CD4-positive, alpha-beta T cell (primary cell): ENCODE measurements around the gene DDX60. TPM values are rescaled to one million over a fixed set of nuclear protein-coding genes. Genes with fewer than 3 reads are reported as not detected.

Experiments
- ATAC-seq: fragments of 200-7000 bp; cut with Tn5 transposase; one replicate; pipeline ENCODE4 v1.10.0; 2022; ENCODE audit warnings: mild to moderate bottlenecking; ENCODE audit not compliant: poor library complexity
- CTCF ChIA-PET: fragments of 350-600 bp; sonication (Branson Sonifier 250); formaldehyde crosslinking; loops from one replicate; lab custom pipeline; 2021; ENCODE audit warnings: antibody characterized with exemption, inconsistent platforms; lab: Charles Lee
- POLR2A ChIA-PET: fragments of 350-600 bp; sonication (Branson Sonifier 250); formaldehyde crosslinking; loops from one replicate; lab custom pipeline; 2021; ENCODE audit warnings: antibody characterized with exemption, inconsistent platforms; lab: Charles Lee
- DNase-seq, 14 experiments: peaks; one replicate each; pipeline ENCODE4 v3.0.0-alpha.2; 2013 to 2020; ENCODE audit warnings: mixed read lengths in 2 of 14
- H3K27ac ChIP-seq, 2 donors: one replicate each; pipeline versions ENCODE4 v1.5.1 to v1.7.0; 2013; ENCODE audit warnings: low read length in 2 of 2, low read depth in 1 of 2, mild to moderate bottlenecking in 1 of 2
- H3K27me3 ChIP-seq, 2 experiments: 1 replicate in 1 of 2; 2 replicates in 1 of 2; pipeline versions ENCODE4 v1.6.1 to v1.7.0; 2013; ENCODE audit warnings: low read length in 2 of 2, control low read depth in 1 of 2, mild to moderate bottlenecking in 1 of 2, moderate library complexity in 1 of 2; ENCODE audit not compliant: insufficient read depth in 2 of 2, control insufficient read depth in 1 of 2
- H3K36me3 ChIP-seq: one replicate; pipeline ENCODE4 v1.6.1; 2013; ENCODE audit warnings: low read length, control low read depth; ENCODE audit not compliant: insufficient read depth
- H3K4me1 ChIP-seq: one replicate; pipeline ENCODE4 v1.6.1; 2013; ENCODE audit warnings: low read length, control low read depth; ENCODE audit not compliant: insufficient read depth
- H3K4me3 ChIP-seq: one replicate; pipeline ENCODE4 v1.5.1; 2013; ENCODE audit warnings: mild to moderate bottlenecking, low read length, moderate library complexity
- H3K9me3 ChIP-seq, 2 experiments: 1 replicate in 1 of 2; 2 replicates in 1 of 2; pipeline versions ENCODE4 v1.6.1 to v1.7.0; 2013; ENCODE audit warnings: low read length in 2 of 2, mild to moderate bottlenecking in 2 of 2, control low read depth in 1 of 2, moderate library complexity in 1 of 2; ENCODE audit not compliant: control insufficient read depth in 1 of 2, insufficient read depth in 1 of 2
- H3K27ac Mint-ChIP-seq: one replicate; pipeline ENCODE4 v1.8.0; 2020; ENCODE audit warnings: mixed read lengths
- H3K27me3 Mint-ChIP-seq: one replicate; pipeline ENCODE4 v1.8.0; 2021; ENCODE audit warnings: mixed read lengths
- H3K36me3 Mint-ChIP-seq: one replicate; pipeline ENCODE4 v1.8.0; 2021; ENCODE audit warnings: low read depth, mixed read lengths
- H3K4me1 Mint-ChIP-seq: one replicate; pipeline ENCODE4 v1.8.0; 2021; ENCODE audit warnings: low read depth, mixed read lengths
- H3K4me3 Mint-ChIP-seq: one replicate; pipeline ENCODE4 v1.8.0; 2020; ENCODE audit warnings: mild to moderate bottlenecking, mixed read lengths
- H3K9me3 Mint-ChIP-seq: one replicate; pipeline ENCODE4 v1.8.0; 2020; ENCODE audit warnings: mixed read lengths
- intact Hi-C, 2 experiments: fragments of 100-400 bp; cut with DNase I in 1 of 2; cut with micrococcal nuclease in 1 of 2; formaldehyde crosslinking; loops; one replicate each; pipeline versions ENCODE4 v1.15.1 to v1.9.0; 2023 to 2025; cut with DNase I, micrococcal nuclease
- total RNA-seq, 174 experiments: library from RNA in 2 of 174; stranded (reverse) in 2 of 174; gene quantifications; one replicate each; pipeline ENCODE4 v1.2.3 and lab custom pipeline; 2021 to 2026
- TF ChIP-seq, protein P1 (sequence below): fragments of 200-600 bp; IDR thresholded peaks from one replicate; pipeline ENCODE4 v1.8.0; 2022; ENCODE audit warnings: antibody characterized with exemption, mild to moderate bottlenecking

Gene DDX60
- total RNA-seq, 2 experiments from 2014 or later = 11.9 to 12.2 TPM

DNA sequence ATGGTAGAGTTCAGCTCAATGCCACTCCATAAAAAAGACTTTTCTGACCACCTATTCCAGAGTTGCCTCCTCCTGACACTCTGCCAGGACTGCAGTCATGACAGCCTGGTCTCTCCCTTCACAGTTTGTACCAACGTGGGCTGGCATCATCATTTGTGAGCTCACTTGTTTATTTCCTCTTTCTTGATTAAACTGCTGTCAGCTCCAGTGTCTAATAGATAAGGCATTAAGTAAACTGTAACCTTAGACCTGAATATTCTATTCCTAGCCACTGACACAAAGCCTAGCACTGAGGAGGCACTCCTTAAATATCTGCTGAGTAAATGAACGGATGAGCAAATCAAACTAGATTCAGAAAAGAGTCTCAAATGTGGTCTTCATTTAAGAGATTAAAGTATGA, 48.7 kb downstream of the DDX60 start:
- H3K36me3 Mint-ChIP-seq = peaks cover 98% of the 10 kb centered on the region
- no peak overlapping the region for H3K27ac Mint-ChIP-seq
- POLR2A ChIA-PET = no interaction called here

DNA sequence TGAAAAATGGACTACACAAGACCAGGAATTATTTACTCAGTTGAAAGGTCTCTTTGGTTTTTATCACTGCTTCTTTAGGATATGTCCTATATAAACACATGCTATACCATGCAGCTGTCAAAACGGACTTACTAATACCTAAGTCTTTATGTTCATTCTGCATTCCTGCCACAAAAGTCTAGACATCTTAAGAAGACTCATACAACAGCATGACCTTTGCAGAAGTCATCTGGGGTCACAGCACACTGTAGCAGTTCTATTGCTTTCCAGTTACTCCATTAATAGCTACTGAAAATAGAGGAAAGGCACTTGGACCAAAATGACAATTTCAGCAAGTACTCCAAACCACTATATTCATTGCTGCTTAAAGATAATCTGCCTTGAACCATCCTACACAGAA, 53.2 kb downstream of the DDX60 start:
- intact Hi-C loops = no loop called here
- Histone ChIP-seq H3K9me3 (no peaks in the 10 kb centered on the region), H3K4me1 (no peaks in the 10 kb centered on the region), H3K27ac (no peak overlapping the region), H3K27me3 (no peaks in the 10 kb centered on the region), H3K4me3 (no peak overlapping the region), H3K36me3 (peaks cover 67% of the 10 kb centered on the region)
- ChIA-PET CTCF (no interaction called here), POLR2A (interaction anchor here (0.8 kb wide), 1 partner anchor 175 kb away, joined by 3 read pairs; no protein-coding TSS in a partner anchor)
- Mint-ChIP-seq H3K27me3 (no peaks in the 10 kb centered on the region), H3K36me3 (peaks cover 95% of the 10 kb centered on the region), H3K27ac (no peak overlapping the region), H3K9me3 (no peaks in the 10 kb centered on the region), H3K4me3 (no peak overlapping the region), H3K4me1 (no peaks in the 10 kb centered on the region)
- TF ChIP-seq, protein P1, sequence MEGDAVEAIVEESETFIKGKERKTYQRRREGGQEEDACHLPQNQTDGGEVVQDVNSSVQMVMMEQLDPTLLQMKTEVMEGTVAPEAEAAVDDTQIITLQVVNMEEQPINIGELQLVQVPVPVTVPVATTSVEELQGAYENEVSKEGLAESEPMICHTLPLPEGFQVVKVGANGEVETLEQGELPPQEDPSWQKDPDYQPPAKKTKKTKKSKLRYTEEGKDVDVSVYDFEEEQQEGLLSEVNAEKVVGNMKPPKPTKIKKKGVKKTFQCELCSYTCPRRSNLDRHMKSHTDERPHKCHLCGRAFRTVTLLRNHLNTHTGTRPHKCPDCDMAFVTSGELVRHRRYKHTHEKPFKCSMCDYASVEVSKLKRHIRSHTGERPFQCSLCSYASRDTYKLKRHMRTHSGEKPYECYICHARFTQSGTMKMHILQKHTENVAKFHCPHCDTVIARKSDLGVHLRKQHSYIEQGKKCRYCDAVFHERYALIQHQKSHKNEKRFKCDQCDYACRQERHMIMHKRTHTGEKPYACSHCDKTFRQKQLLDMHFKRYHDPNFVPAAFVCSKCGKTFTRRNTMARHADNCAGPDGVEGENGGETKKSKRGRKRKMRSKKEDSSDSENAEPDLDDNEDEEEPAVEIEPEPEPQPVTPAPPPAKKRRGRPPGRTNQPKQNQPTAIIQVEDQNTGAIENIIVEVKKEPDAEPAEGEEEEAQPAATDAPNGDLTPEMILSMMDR = no peak
- ATAC-seq (no peak), DNase-seq (no peak)

More for the DNA sequence above, 48.7 kb downstream of the DDX60 start:
- intact Hi-C loops = no loop called here
- H3K9me3 ChIP-seq = no peaks in the 10 kb centered on the region
- no peaks in the 10 kb centered on the region for H3K4me1 ChIP-seq
- CTCF ChIA-PET = no interaction called here
- no peak for ATAC-seq
- H3K27me3 ChIP-seq = no peaks in the 10 kb centered on the region
- DNase-seq = no peak
- H3K27me3 Mint-ChIP-seq = no peaks in the 10 kb centered on the region
- H3K4me1 Mint-ChIP-seq = peaks cover 13% of the 10 kb centered on the region
- H3K9me3 Mint-ChIP-seq = no peaks in the 10 kb centered on the region
- TF ChIP-seq, protein P1 = no peak
- no peak overlapping the region for H3K4me3 ChIP-seq
- H3K36me3 ChIP-seq = peaks cover 70% of the 10 kb centered on the region
- no peak overlapping the region for H3K4me3 Mint-ChIP-seq
- H3K27ac ChIP-seq = no peak overlapping the region

DNA sequence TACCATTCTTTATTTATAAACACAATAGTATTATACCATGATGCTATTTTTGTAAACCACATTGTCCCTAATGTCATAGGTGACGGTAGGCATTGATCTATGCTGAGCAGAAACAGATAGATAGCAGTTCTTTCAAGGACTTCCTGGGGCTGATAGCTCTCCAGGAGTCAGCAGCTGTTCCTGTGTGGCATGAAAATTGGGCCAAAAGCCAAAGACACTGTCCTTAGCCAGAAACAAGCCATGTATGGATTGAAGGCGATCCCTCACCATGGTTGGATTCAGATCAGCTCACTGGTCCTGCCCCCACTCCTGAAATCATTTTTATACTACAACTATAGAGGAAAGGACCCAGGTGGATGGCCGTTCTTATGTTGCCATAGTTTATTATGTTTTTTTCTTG, 53.6 kb downstream of the DDX60 start:
- Mint-ChIP-seq H3K27me3 (no peaks in the 10 kb centered on the region), H3K9me3 (no peaks in the 10 kb centered on the region), H3K36me3 (peaks cover 95% of the 10 kb centered on the region), H3K27ac (no peak overlapping the region), H3K4me3 (no peak overlapping the region), H3K4me1 (no peaks in the 10 kb centered on the region)
- ChIA-PET CTCF (interaction anchor here (1.5 kb wide), 1 partner anchor 10 kb away, joined by 3 read pairs; no protein-coding TSS in a partner anchor), POLR2A (interaction anchor here (0.8 kb wide), 1 partner anchor 175 kb away, joined by 3 read pairs; no protein-coding TSS in a partner anchor)
- TF ChIP-seq, protein P1 = no peak
- Histone ChIP-seq H3K9me3 (no peaks in the 10 kb centered on the region), H3K4me1 (no peaks in the 10 kb centered on the region), H3K27ac (no peak overlapping the region), H3K27me3 (no peaks in the 10 kb centered on the region), H3K4me3 (no peak overlapping the region), H3K36me3 (peaks cover 70% of the 10 kb centered on the region)
- DNase-seq = no peak
- intact Hi-C loops = no loop called here
- no peak for ATAC-seq
